Ecto neural progenitor cell (in vitro differentiated cells): ENCODE results near the gene EPB41L4A.

Experiments
- DNase-seq: peaks from one replicate; pipeline ENCODE4 v3.0.0-alpha.2; 2018; ENCODE audit warnings: low spot score

EPB41L4A gene

GRCh38 chr5:112353678-112354077, 65.4 kb downstream of the EPB41L4A start:
- no peak for DNase-seq

GRCh38 chr5:112351225-112351624, 67.9 kb downstream of the EPB41L4A start:
- no peak for DNase-seq

GRCh38 chr5:112350626-112351025, 68.5 kb downstream of the EPB41L4A start:
- no peak for DNase-seq

GRCh38 chr5:112349371-112349770, 69.7 kb downstream of the EPB41L4A start:
- no peak for DNase-seq

- DNase-seq = no peak
Observed at GRCh38 chr5:112348915-112349314, 70.2 kb downstream of the EPB41L4A start.

GRCh38 chr5:112348387-112348786, 70.7 kb downstream of the EPB41L4A start:
- no peak for DNase-seq

GRCh38 chr5:112346411-112347044, 72.5 kb downstream of the EPB41L4A start:
- DNase-seq = no peak

- no peak for DNase-seq
Observed at GRCh38 chr5:112344540-112344939, 74.5 kb downstream of the EPB41L4A start.

- DNase-seq = no peak
Observed at GRCh38 chr5:112342389-112342788, 76.7 kb downstream of the EPB41L4A start.

- no peak for DNase-seq
Observed at GRCh38 chr5:112339761-112340160, 79.3 kb downstream of the EPB41L4A start.

- DNase-seq = no peak
Observed at GRCh38 chr5:112338681-112339337, 80.3 kb downstream of the EPB41L4A start.

GRCh38 chr5:112333331-112333781, 85.7 kb downstream of the EPB41L4A start:
- DNase-seq = no peak

- no peak for DNase-seq
Observed at GRCh38 chr5:112331892-112332291, 87.2 kb downstream of the EPB41L4A start.

- DNase-seq = no peak
Observed at GRCh38 chr5:112329419-112330090, 89.5 kb downstream of the EPB41L4A start.

- no peak for DNase-seq
Observed at GRCh38 chr5:112323166-112323565, 95.9 kb downstream of the EPB41L4A start.

- DNase-seq = no peak
Observed at GRCh38 chr5:112320408-112320807, 98.7 kb downstream of the EPB41L4A start.

- DNase-seq = no peak
Observed at GRCh38 chr5:112318346-112318745, 100.7 kb downstream of the EPB41L4A start.

- no peak for DNase-seq
Observed at GRCh38 chr5:112317866-112318265, 101.2 kb downstream of the EPB41L4A start.

- DNase-seq = no peak
Observed at GRCh38 chr5:112316731-112317130, 102.3 kb downstream of the EPB41L4A start.

- DNase-seq = no peak
Observed at GRCh38 chr5:112316006-112316405, 103.1 kb downstream of the EPB41L4A start.

- no peak for DNase-seq
Observed at GRCh38 chr5:112312295-112313275, 106.5 kb downstream of the EPB41L4A start.

- no peak for DNase-seq
Observed at GRCh38 chr5:112310746-112311145, 108.3 kb downstream of the EPB41L4A start.
